IPS-NIHi11 (cell line): ENCODE measurements around the gene TRIM46.

Experiments
- DNase-seq: peaks from one replicate; pipeline ENCODE4 v3.0.0; 2012; ENCODE audit warnings: mixed read lengths, low spot score

Gene TRIM46

GRCh38 chr1:155173478-155174323 lies at the start of gene TRIM46:
TRIM46 (plus strand) TSS chr1:155173849; CDS start chr1:155173967, 118 bp downstream.
- peak; percentile 72 for DNase-seq

GRCh38 chr1:155124503-155125463 lies 48.9 kb upstream of the TRIM46 start:
- DNase-seq = peak; percentile 30

- peak; percentile 23 for DNase-seq
These were observed 48.1 kb upstream of the TRIM46 start for GRCh38 chr1:155125511-155125945.

- peak; percentile 38 for DNase-seq
These were observed 47.6 kb upstream of the TRIM46 start for GRCh38 chr1:155125946-155126555.

- DNase-seq = peak; percentile 41
These were observed 47.0 kb upstream of the TRIM46 start for GRCh38 chr1:155126556-155127104.

GRCh38 chr1:155127105-155127966 lies 46.3 kb upstream of the TRIM46 start, which contains the start of gene EFNA1:
EFNA1 (plus strand) TSS chr1:155127876; CDS start chr1:155127978, 102 bp downstream.
- DNase-seq = peak; percentile 68

GRCh38 chr1:155127967-155128754 lies 45.5 kb upstream of the TRIM46 start:
- no peak for DNase-seq

- no peak for DNase-seq
These were observed 44.7 kb upstream of the TRIM46 start for GRCh38 chr1:155128755-155129473.

- peak; percentile 26 for DNase-seq
These were observed 43.2 kb upstream of the TRIM46 start for GRCh38 chr1:155130272-155131006.

- DNase-seq = no peak
These were observed 42.4 kb upstream of the TRIM46 start for GRCh38 chr1:155131285-155131684.

GRCh38 chr1:155131856-155132255 lies 41.8 kb upstream of the TRIM46 start:
- DNase-seq = no peak

GRCh38 chr1:155133799-155134281 lies 39.8 kb upstream of the TRIM46 start:
- DNase-seq = no peak

GRCh38 chr1:155134322-155134721 lies 39.3 kb upstream of the TRIM46 start:
- no peak for DNase-seq

GRCh38 chr1:155134880-155135414 lies 38.7 kb upstream of the TRIM46 start:
- peak; percentile 69 for DNase-seq

GRCh38 chr1:155135415-155136028 lies 38.1 kb upstream of the TRIM46 start, which contains the start of gene SLC50A1:
SLC50A1 (plus strand) TSS chr1:155135852; CDS start chr1:155135912, 60 bp downstream.
- peak; percentile 96 for DNase-seq

GRCh38 chr1:155136748-155137147 lies 36.9 kb upstream of the TRIM46 start:
- DNase-seq = no peak

- no peak for DNase-seq
These were observed 36.3 kb upstream of the TRIM46 start for GRCh38 chr1:155137154-155137949.
